Chondrocyte (in vitro differentiated cells): ENCODE measurements around the gene GNA12. TPM values are rescaled to one million over a fixed set of nuclear protein-coding genes. Genes with fewer than 3 reads are reported as not detected.

Experiments used
- DNase-seq: peaks from one replicate; pipeline ENCODE4 v3.0.0; 2021; ENCODE audit warnings: mixed read lengths, low spot score
- H3K27ac Mint-ChIP-seq: one replicate; pipeline ENCODE4 v1.8.0; 2021; ENCODE audit warnings: mild to moderate bottlenecking, moderate library complexity, mixed read lengths; ENCODE audit not compliant: unreplicated experiment
- H3K27me3 Mint-ChIP-seq: 2 replicates; pipeline ENCODE4 v1.8.0; 2021; ENCODE audit warnings: low read depth, mixed read lengths
- H3K36me3 Mint-ChIP-seq: 2 replicates; pipeline ENCODE4 v1.8.0; 2021; ENCODE audit warnings: low read depth, mixed read lengths
- H3K4me1 Mint-ChIP-seq: 2 replicates; pipeline ENCODE4 v1.8.0; 2021; ENCODE audit warnings: low read depth, mild to moderate bottlenecking, mixed read lengths
- H3K4me3 Mint-ChIP-seq: one replicate; pipeline ENCODE4 v1.8.0; 2021; ENCODE audit warnings: mild to moderate bottlenecking, moderate library complexity, mixed read lengths; ENCODE audit not compliant: unreplicated experiment
- H3K9me3 Mint-ChIP-seq: 2 replicates; pipeline ENCODE4 v1.8.0; 2021; ENCODE audit warnings: low read depth, mixed read lengths
- CTCF ChIP-seq: fragments of 200-600 bp; sonication (generic); IDR thresholded peaks from 2 replicates; pipeline ENCODE4 v1.5.0; 2021; ENCODE audit warnings: antibody characterized with exemption, mild to moderate bottlenecking, moderate library complexity
- total RNA-seq: library from RNA; stranded (reverse); gene quantifications from 3 replicates; pipeline ENCODE4 v1.2.1, GENCODE V29; 2021

The GNA12 gene
- total RNA-seq, 1 donor from 2014 or later, result 111 TPM

GRCh38 chr7:2760098-2760889 is 83.8 kb downstream of the GNA12 start:
- Mint-ChIP-seq H3K36me3 (peaks cover 7% of the 10 kb centered on the region), H3K4me3 (no peak overlapping the region), H3K9me3 (peaks cover under 1% of the 10 kb centered on the region), H3K27me3 (no peaks in the 10 kb centered on the region), H3K4me1 (peaks cover 86% of the 10 kb centered on the region), H3K27ac (peak overlapping the region; percentile 93)
- DNase-seq, result no peak
- peak; percentile 75 for TF ChIP-seq CTCF

- peak overlapping the region; percentile 93 for H3K27ac Mint-ChIP-seq
- no peak for TF ChIP-seq CTCF
- peaks cover 91% of the 10 kb centered on the region for H3K4me1 Mint-ChIP-seq
- DNase-seq, result no peak
- H3K9me3 Mint-ChIP-seq, result peaks cover 6% of the 10 kb centered on the region
- no peak overlapping the region for H3K4me3 Mint-ChIP-seq
- H3K36me3 Mint-ChIP-seq, result peaks cover 12% of the 10 kb centered on the region
- H3K27me3 Mint-ChIP-seq, result no peaks in the 10 kb centered on the region
Measured at GRCh38 chr7:2759736-2760097, 84.4 kb downstream of the GNA12 start.

GRCh38 chr7:2758673-2759616 is 85.2 kb downstream of the GNA12 start:
- Mint-ChIP-seq H3K9me3 (peaks cover 6% of the 10 kb centered on the region), H3K4me1 (peaks cover 91% of the 10 kb centered on the region), H3K4me3 (peak overlapping the region; percentile 33), H3K27me3 (no peaks in the 10 kb centered on the region), H3K27ac (peak overlapping the region; percentile 97), H3K36me3 (peaks cover 12% of the 10 kb centered on the region)
- DNase-seq, result no peak
- TF ChIP-seq CTCF, result no peak

GRCh38 chr7:2757904-2758672 is 86.0 kb downstream of the GNA12 start:
- Mint-ChIP-seq H3K27me3 (no peaks in the 10 kb centered on the region), H3K4me3 (peak overlapping the region; percentile 49), H3K9me3 (peaks cover 6% of the 10 kb centered on the region), H3K36me3 (peaks cover 12% of the 10 kb centered on the region), H3K27ac (peak overlapping the region; percentile 97), H3K4me1 (peaks cover 86% of the 10 kb centered on the region)
- no peak for DNase-seq
- TF ChIP-seq CTCF, result no peak
